Peyer's patch (tissue), 4 donors: Measurements from ENCODE around the gene SPG7.

ENCODE experiments used
- CTCF ChIP-seq, 6 experiments: fragments of 450-650 bp in 4 of 6; fragments of 200-600 bp in 2 of 6; sonication (generic) in 1 of 6; IDR thresholded peaks; one replicate each; pipeline ENCODE4 v1.5.1; 2017 to 2019; ENCODE audit warnings: antibody characterized with exemption in 6 of 6, mild to moderate bottlenecking in 3 of 6, moderate library complexity in 1 of 6
- POLR2A ChIP-seq, 2 donors: fragments of 450-650 bp; IDR thresholded peaks; one replicate each; pipeline ENCODE4 v1.5.1; 2017; ENCODE audit warnings: antibody characterized with exemption in 2 of 2, mild to moderate bottlenecking in 2 of 2, moderate library complexity in 2 of 2

GRCh38 chr16:89596061-89596689, 88.0 kb downstream of the SPG7 start:
- TF ChIP-seq POLR2A (IDR thresholded peaks at IDR 0.05) (no peak), CTCF (IDR thresholded peaks at IDR 0.05) (no peak)
